Astrocyte of the cerebellum (primary cell): ENCODE results near the gene SH3TC1.

Experiments
- DNase-seq: peaks from one replicate; pipeline ENCODE4 v3.0.0-alpha.2; 2011; ENCODE audit warnings: low read depth
- H3K4me3 ChIP-seq: 2 replicates; pipeline ENCODE4 v1.5.1; 2011; ENCODE audit warnings: mild to moderate bottlenecking, low read depth, low read length, moderate library complexity
- in situ Hi-C: cut with HindIII; loops from 2 replicates; pipeline ENCODE4 v1.10.0; 2017; ENCODE audit warnings: low sequenced_read_pairs
- TF ChIP-seq, protein P1 (sequence below): IDR thresholded peaks from 2 replicates; pipeline ENCODE4 v1.5.1; 2012; ENCODE audit warnings: low read length, low read depth, moderate library complexity, mild to moderate bottlenecking; ENCODE audit errors: missing control alignments

Gene SH3TC1

GRCh38 chr4:8173492-8174242, 25.4 kb upstream of the SH3TC1 start:
- H3K4me3 ChIP-seq, result no peak overlapping the region
- in situ Hi-C loops, result no loop called here
- DNase-seq, result no peak
- TF ChIP-seq, protein P1, sequence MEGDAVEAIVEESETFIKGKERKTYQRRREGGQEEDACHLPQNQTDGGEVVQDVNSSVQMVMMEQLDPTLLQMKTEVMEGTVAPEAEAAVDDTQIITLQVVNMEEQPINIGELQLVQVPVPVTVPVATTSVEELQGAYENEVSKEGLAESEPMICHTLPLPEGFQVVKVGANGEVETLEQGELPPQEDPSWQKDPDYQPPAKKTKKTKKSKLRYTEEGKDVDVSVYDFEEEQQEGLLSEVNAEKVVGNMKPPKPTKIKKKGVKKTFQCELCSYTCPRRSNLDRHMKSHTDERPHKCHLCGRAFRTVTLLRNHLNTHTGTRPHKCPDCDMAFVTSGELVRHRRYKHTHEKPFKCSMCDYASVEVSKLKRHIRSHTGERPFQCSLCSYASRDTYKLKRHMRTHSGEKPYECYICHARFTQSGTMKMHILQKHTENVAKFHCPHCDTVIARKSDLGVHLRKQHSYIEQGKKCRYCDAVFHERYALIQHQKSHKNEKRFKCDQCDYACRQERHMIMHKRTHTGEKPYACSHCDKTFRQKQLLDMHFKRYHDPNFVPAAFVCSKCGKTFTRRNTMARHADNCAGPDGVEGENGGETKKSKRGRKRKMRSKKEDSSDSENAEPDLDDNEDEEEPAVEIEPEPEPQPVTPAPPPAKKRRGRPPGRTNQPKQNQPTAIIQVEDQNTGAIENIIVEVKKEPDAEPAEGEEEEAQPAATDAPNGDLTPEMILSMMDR, result no peak

DNA sequence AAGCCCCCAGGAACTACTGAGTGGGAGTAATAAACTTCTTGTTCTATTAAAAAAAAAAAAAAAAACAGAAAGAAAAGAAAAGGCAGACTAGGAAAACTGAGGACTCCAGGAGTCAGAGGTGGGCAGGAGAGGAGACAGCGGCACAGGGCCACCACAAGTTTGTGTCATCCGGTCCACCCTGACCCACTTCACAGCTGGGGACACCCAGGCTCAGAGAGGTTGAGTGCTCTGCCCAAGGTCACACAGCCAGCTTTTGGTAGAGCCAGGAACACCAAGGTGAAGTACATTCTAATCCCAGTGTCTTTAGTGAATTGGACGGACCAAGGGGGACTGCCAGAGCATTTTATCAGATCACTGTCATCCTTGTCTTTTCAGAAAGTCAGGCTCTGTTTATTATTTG, 24.1 kb upstream of the SH3TC1 start:
- no peak for DNase-seq
- TF ChIP-seq, protein P1, result no peak
- in situ Hi-C loops, result no loop called here
- no peak overlapping the region for H3K4me3 ChIP-seq

DNA sequence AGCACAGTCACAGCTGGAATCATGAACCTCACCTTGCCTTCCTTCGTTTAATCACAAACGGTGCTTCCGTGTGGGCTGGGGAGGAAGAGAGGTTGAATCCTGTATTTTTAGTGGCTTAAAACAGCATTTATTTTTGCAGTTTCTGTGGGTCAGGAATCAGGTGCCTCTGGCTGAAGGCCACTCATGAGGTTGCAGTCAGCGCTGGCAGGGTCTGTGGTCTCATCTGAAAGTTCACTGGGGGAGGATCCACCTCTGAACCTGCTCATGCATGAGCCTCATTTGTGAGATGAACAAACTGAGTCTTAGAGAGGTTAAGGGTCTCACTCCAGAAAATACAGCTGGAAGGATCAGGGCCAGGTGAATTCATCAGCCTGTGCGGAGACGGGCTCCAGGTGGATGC, 23.4 kb upstream of the SH3TC1 start:
- in situ Hi-C loops, result no loop called here
- DNase-seq, result no peak
- TF ChIP-seq, protein P1, result no peak
- no peak overlapping the region for H3K4me3 ChIP-seq

DNA sequence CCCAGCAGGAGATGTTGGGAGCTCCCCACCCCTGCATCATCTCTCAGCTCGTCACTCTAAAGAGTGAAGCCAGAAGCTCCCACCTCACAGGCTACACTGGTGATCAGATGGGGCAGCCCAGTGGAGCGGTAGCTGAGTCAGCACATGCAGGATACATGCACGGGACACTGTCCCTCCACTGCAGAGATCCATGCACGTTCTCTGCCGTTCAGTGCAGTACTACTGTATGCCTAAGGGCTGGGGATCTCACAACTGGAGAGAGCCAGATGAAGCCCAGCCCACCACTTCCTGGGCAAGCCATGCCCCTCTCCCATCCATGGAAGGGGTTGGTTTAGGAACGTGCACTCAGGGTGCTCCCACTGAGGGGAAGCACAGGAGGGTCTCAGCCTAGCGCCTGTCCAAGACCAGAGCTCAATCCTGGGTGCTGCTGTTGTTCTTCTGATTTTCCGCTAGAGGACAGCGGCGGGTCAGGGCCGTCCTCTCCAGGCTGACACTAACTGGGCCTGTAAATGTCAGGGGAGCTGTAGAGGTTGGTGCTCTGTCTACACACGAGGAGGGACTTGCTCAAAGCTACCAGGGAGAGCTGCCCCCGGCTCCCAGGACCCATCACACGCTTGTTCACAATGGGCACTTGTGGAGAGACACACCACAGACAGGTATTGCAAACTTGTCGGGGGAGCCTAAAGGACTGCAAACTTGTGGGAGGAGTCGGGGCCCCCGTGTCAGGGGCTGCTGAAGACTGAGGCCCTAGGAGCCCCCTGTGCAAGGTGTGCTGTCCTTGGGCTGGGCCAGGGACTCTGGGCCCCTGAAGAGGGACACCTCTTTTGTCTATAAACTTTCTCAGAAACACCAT, 22.3 kb upstream of the SH3TC1 start:
- peak; percentile 23 for DNase-seq
- TF ChIP-seq, protein P1, result peak; percentile 94
- in situ Hi-C loops, result no loop called here
- no peak overlapping the region for H3K4me3 ChIP-seq

GRCh38 chr4:8177552-8177951, 21.5 kb upstream of the SH3TC1 start:
- DNase-seq, result no peak
- H3K4me3 ChIP-seq, result no peak overlapping the region
- TF ChIP-seq, protein P1, result no peak
- in situ Hi-C loops, result no loop called here

- in situ Hi-C loops, result no loop called here
- DNase-seq, result no peak
- TF ChIP-seq, protein P1, result no peak
- no peak overlapping the region for H3K4me3 ChIP-seq
Observed at GRCh38 chr4:8177956-8178355, 21.1 kb upstream of the SH3TC1 start.
